ENCODE results near the gene IL18RAP.

DNA sequence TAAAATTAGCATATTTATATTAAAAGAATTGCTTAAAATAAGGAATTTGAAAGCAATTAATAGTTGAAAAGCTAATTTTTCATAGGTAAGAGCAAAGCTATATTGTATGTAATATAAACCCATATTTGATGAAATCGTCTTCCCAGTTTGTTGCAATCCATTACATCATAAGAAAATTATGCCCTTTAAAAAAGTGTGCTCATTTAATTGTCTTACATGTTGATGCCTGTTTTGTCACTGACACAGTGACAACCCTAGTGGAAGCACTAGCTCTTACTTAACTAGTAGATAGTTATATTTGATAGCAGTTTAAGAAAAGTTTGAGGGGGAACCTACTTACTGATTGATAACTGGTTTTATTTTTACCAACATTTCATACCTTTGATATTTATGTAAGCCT lies 30.0 kb upstream of the IL18RAP start:
- no peak for TF ChIP-seq EZH2 (IDR thresholded peaks at IDR 0.05; ENCODE audit: borderline replicate concordance, low read length)
- TF ChIP-seq, protein P1, sequence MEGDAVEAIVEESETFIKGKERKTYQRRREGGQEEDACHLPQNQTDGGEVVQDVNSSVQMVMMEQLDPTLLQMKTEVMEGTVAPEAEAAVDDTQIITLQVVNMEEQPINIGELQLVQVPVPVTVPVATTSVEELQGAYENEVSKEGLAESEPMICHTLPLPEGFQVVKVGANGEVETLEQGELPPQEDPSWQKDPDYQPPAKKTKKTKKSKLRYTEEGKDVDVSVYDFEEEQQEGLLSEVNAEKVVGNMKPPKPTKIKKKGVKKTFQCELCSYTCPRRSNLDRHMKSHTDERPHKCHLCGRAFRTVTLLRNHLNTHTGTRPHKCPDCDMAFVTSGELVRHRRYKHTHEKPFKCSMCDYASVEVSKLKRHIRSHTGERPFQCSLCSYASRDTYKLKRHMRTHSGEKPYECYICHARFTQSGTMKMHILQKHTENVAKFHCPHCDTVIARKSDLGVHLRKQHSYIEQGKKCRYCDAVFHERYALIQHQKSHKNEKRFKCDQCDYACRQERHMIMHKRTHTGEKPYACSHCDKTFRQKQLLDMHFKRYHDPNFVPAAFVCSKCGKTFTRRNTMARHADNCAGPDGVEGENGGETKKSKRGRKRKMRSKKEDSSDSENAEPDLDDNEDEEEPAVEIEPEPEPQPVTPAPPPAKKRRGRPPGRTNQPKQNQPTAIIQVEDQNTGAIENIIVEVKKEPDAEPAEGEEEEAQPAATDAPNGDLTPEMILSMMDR (IDR thresholded peaks at IDR 0.05; ENCODE audit: low read length), result no peak

Measured in OCI-LY1 (cell line).